GM23338 (cell line): Measurements from ENCODE around the gene GNB1. TPM values are rescaled to one million over a fixed set of nuclear protein-coding genes. Genes with fewer than 3 reads are reported as not detected.

ENCODE experiments used
- ATAC-seq: fragments of 200-7000 bp; cut with Tn5 transposase; 3 replicates; pipeline ENCODE4 v1.9.1; 2020
- DNase-seq: peaks from one replicate; pipeline ENCODE4 v3.0.0-alpha.2; 2015; ENCODE audit warnings: low spot score
- H2AFZ ChIP-seq: fragments of 200-600 bp; sonication (generic); 2 replicates; pipeline ENCODE4 v1.8.0; 2016; ENCODE audit warnings: antibody characterized with exemption, mild to moderate bottlenecking, moderate library complexity
- H3F3A ChIP-seq: fragments of 200-600 bp; sonication (generic); replicated peaks from 2 replicates; pipeline ENCODE4 v1.8.0; 2017; ENCODE audit warnings: antibody characterized with exemption, mixed run types, low read depth
- H3K27ac ChIP-seq: fragments of 200-600 bp; sonication (generic); 2 replicates; pipeline ENCODE4 v1.6.1; 2016; ENCODE audit warnings: low read depth
- H3K27me3 ChIP-seq: fragments of 200-600 bp; sonication (generic); 2 replicates; pipeline ENCODE4 v1.8.0; 2016; ENCODE audit warnings: mild to moderate bottlenecking, mixed run types, moderate library complexity; ENCODE audit not compliant: insufficient read depth
- H3K36me3 ChIP-seq: fragments of 200-600 bp; sonication (generic); 2 replicates; pipeline ENCODE4 v1.8.0; 2016; ENCODE audit warnings: mild to moderate bottlenecking; ENCODE audit not compliant: insufficient read depth
- H3K4me1 ChIP-seq: fragments of 200-600 bp; sonication (generic); 2 replicates; pipeline ENCODE4 v1.8.0; 2016; ENCODE audit warnings: mild to moderate bottlenecking, moderate library complexity; ENCODE audit not compliant: insufficient read depth
- H3K4me2 ChIP-seq: fragments of 200-600 bp; sonication (generic); 2 replicates; pipeline ENCODE4 v1.7.1; 2017; ENCODE audit warnings: mixed run types
- H3K4me3 ChIP-seq: fragments of 200-600 bp; sonication (generic); 2 replicates; pipeline ENCODE4 v1.6.1; 2016; ENCODE audit warnings: mixed run types
- H3K79me2 ChIP-seq: fragments of 200-600 bp; sonication (generic); replicated peaks from 2 replicates; pipeline ENCODE4 v1.8.0; 2017; ENCODE audit warnings: mild to moderate bottlenecking; ENCODE audit not compliant: insufficient read depth
- H3K9me2 ChIP-seq: fragments of 200-600 bp; sonication (generic); 2 replicates; pipeline ENCODE4 v1.8.0; 2017; ENCODE audit not compliant: insufficient read depth
- H4K20me1 ChIP-seq: fragments of 200-600 bp; sonication (generic); replicated peaks from 2 replicates; pipeline ENCODE4 v1.8.0; 2017; ENCODE audit warnings: mild to moderate bottlenecking; ENCODE audit not compliant: insufficient read depth
- H3K27ac Mint-ChIP-seq: 2 replicates; pipeline ENCODE4 v1.8.0; 2020; ENCODE audit warnings: inconsistent platforms, mild to moderate bottlenecking, moderate library complexity, mixed read lengths
- H3K27me3 Mint-ChIP-seq: 3 replicates; pipeline ENCODE4 v1.8.0; 2022; ENCODE audit warnings: low read depth, mild to moderate bottlenecking, moderate library complexity, mixed read lengths, inconsistent platforms; ENCODE audit not compliant: insufficient read depth, poor library complexity
- H3K36me3 Mint-ChIP-seq: 3 replicates; pipeline ENCODE4 v1.8.0; 2021; ENCODE audit warnings: low read depth, mild to moderate bottlenecking, inconsistent platforms, moderate library complexity, mixed read lengths
- H3K4me1 Mint-ChIP-seq: 3 replicates; pipeline ENCODE4 v1.8.0; 2020; ENCODE audit warnings: mild to moderate bottlenecking, inconsistent platforms, mixed read lengths
- H3K4me3 Mint-ChIP-seq: 3 replicates; pipeline ENCODE4 v1.8.0; 2021; ENCODE audit warnings: moderate library complexity, mild to moderate bottlenecking, inconsistent platforms, mixed read lengths
- H3K9me3 Mint-ChIP-seq: 3 replicates; pipeline ENCODE4 v1.8.0; 2020; ENCODE audit warnings: moderate library complexity, mild to moderate bottlenecking, inconsistent platforms, mixed read lengths
- EZH2 ChIP-seq: fragments of 200-600 bp; sonication (generic); IDR thresholded peaks from one replicate; pipeline ENCODE4 v1.8.0; 2017; ENCODE audit warnings: antibody characterized with exemption, mild to moderate bottlenecking, low read depth; ENCODE audit not compliant: unreplicated experiment
- JUNB ChIP-seq: IDR thresholded peaks from one replicate; pipeline ENCODE4 v1.6.1; 2016; ENCODE audit warnings: antibody characterized with exemption; ENCODE audit not compliant: unreplicated experiment
- NANOG ChIP-seq: IDR thresholded peaks from 2 replicates; pipeline ENCODE4 v1.6.1; 2016; ENCODE audit warnings: antibody characterized with exemption, borderline replicate concordance
- POLR2AphosphoS5 ChIP-seq: IDR thresholded peaks from 2 replicates; pipeline ENCODE4 v1.6.1; 2016; ENCODE audit warnings: antibody characterized with exemption, low read depth
- polyA plus RNA-seq: library from polyadenylated mRNA; unstranded; fragments of >200 nt; fragmentation: Nextera tagmentation; extraction: Ambion mirVana; gene quantifications from 2 replicates; pipeline ENCODE4 v1.2.1, GENCODE V29; 2016
- total RNA-seq: library from RNA; depleted of rRNA; stranded (reverse); fragments of >200 nt; shearing (Covaris generic); gene quantifications from 2 replicates; pipeline ENCODE4 v1.2.3, GENCODE V29; 2014
- TF ChIP-seq, protein P1 (sequence below): fragments of 250-450 bp; sonication (Bioruptor Pico); IDR thresholded peaks from 2 replicates; pipeline ENCODE4 v1.5.0; 2020; ENCODE audit warnings: mild to moderate bottlenecking, moderate library complexity
- TF ChIP-seq, protein P2 (sequence below), 2 experiments: fragments of 200-600 bp in 1 of 2; sonication (generic) in 1 of 2; conservative IDR thresholded peaks; 2 replicates each; pipeline versions ENCODE4 v1.5.1 to v1.6.1; 2016 to 2017; ENCODE audit warnings: antibody characterized with exemption in 2 of 2, low read depth in 2 of 2, mild to moderate bottlenecking in 2 of 2, moderate library complexity in 1 of 2

The GNB1 gene
- total and polyA plus RNA-seq, 2 experiments from 2014 or later: 65.4 to 138 TPM

DNA sequence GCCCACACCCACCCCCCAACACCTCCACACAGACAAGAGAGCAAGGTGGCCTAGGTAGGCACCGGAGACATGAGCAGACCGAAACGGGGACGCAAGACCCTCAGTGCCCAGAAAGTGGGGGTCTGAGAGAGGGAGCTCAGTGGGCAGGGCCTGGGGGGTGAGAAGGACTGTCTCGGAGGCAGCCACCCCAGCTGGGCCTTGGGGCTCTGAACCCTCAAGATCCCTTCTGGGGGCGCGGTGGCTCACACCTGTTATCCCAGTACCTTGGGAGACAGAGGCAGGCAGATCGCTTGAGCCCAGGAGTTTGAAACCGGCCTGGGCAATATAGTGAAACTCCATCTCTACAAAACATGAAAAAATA, 9.1 kb upstream of the GNB1 start (continued):
- TF ChIP-seq, protein P1, sequence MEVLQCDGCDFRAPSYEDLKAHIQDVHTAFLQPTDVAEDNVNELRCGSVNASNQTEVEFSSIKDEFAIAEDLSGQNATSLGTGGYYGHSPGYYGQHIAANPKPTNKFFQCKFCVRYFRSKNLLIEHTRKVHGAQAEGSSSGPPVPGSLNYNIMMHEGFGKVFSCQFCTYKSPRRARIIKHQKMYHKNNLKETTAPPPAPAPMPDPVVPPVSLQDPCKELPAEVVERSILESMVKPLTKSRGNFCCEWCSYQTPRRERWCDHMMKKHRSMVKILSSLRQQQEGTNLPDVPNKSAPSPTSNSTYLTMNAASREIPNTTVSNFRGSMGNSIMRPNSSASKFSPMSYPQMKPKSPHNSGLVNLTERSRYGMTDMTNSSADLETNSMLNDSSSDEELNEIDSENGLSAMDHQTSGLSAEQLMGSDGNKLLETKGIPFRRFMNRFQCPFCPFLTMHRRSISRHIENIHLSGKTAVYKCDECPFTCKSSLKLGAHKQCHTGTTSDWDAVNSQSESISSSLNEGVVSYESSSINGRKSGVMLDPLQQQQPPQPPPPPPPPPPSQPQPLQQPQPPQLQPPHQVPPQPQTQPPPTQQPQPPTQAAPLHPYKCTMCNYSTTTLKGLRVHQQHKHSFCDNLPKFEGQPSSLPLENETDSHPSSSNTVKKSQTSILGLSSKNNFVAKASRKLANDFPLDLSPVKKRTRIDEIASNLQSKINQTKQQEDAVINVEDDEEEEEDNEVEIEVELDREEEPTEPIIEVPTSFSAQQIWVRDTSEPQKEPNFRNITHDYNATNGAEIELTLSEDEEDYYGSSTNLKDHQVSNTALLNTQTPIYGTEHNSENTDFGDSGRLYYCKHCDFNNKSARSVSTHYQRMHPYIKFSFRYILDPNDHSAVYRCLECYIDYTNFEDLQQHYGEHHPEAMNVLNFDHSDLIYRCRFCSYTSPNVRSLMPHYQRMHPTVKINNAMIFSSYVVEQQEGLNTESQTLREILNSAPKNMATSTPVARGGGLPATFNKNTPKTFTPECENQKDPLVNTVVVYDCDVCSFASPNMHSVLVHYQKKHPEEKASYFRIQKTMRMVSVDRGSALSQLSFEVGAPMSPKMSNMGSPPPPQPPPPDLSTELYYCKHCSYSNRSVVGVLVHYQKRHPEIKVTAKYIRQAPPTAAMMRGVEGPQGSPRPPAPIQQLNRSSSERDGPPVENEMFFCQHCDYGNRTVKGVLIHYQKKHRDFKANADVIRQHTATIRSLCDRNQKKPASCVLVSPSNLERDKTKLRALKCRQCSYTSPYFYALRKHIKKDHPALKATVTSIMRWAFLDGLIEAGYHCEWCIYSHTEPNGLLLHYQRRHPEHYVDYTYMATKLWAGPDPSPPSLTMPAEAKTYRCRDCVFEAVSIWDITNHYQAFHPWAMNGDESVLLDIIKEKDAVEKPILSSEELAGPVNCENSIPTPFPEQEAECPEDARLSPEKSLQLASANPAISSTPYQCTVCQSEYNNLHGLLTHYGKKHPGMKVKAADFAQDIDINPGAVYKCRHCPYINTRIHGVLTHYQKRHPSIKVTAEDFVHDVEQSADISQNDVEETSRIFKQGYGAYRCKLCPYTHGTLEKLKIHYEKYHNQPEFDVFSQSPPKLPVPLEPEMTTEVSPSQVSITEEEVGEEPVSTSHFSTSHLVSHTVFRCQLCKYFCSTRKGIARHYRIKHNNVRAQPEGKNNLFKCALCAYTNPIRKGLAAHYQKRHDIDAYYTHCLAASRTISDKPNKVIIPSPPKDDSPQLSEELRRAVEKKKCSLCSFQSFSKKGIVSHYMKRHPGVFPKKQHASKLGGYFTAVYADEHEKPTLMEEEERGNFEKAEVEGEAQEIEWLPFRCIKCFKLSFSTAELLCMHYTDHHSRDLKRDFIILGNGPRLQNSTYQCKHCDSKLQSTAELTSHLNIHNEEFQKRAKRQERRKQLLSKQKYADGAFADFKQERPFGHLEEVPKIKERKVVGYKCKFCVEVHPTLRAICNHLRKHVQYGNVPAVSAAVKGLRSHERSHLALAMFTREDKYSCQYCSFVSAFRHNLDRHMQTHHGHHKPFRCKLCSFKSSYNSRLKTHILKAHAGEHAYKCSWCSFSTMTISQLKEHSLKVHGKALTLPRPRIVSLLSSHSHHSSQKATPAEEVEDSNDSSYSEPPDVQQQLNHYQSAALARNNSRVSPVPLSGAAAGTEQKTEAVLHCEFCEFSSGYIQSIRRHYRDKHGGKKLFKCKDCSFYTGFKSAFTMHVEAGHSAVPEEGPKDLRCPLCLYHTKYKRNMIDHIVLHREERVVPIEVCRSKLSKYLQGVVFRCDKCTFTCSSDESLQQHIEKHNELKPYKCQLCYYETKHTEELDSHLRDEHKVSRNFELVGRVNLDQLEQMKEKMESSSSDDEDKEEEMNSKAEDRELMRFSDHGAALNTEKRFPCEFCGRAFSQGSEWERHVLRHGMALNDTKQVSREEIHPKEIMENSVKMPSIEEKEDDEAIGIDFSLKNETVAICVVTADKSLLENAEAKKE (CRISPR knock-in tag): no peak
- TF ChIP-seq EZH2 (no peak), POLR2AphosphoS5 (no peak)

DNA sequence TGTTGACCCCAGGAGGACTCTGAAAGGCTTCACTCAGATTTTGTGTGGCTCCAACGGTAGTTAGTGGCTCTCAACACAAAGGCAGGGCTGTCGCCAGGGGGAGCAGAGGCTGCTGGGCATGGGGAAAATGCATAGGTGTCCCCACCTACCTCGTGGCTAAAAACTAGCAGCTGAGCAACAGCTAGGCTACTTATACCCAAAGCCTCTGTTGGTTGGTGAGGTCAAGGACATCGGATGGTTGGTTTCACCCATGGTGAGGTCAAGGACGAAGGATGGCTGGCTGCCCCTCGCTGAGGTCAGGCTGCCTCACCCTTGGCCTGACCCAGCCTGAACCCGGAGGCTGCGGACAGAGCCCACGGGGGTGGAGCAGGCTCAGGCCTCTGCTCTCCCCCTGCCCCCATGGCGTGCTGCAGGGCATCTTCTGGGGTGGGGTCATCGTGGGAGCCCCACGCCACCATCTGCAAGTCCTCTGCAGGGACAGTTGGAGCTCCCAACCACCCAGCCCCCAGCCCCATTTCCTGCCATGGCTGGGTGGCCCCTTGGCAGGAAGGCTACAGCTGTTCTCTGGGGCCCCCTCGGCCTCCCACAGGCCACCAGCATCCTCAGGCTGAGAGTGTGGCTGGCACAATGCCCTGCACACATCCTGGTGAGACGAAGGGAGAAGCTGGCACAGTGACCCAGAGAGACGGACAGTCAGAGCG, 8.5 kb upstream of the GNB1 start:
- H3K27ac Mint-ChIP-seq: no peak overlapping the region
- H3K4me3 Mint-ChIP-seq: no peak overlapping the region
- peaks cover 12% of the 10 kb centered on the region for H3K27me3 Mint-ChIP-seq
- Histone ChIP-seq H3K36me3 (no peaks in the 10 kb centered on the region), H3K4me2 (no peak overlapping the region), H4K20me1 (no peaks in the 10 kb centered on the region), H3K4me1 (peaks cover 9% of the 10 kb centered on the region), H3F3A (peaks cover 9% of the 10 kb centered on the region), H3K27ac (no peak overlapping the region), H3K79me2 (no peaks in the 10 kb centered on the region), H3K9me2 (no peaks in the 10 kb centered on the region), H2AFZ (no peak overlapping the region), H3K27me3 (no peaks in the 10 kb centered on the region), H3K4me3 (no peak overlapping the region)
- DNase-seq (no peak), ATAC-seq (peak; percentile 19)
- no peaks in the 10 kb centered on the region; the same call in 2 of the 3 replicates for H3K36me3 Mint-ChIP-seq
- H3K9me3 Mint-ChIP-seq: no peaks in the 10 kb centered on the region; the same call in 2 of the 3 replicates
- H3K4me1 Mint-ChIP-seq: peaks cover 25% of the 10 kb centered on the region
- TF ChIP-seq, protein P2, sequence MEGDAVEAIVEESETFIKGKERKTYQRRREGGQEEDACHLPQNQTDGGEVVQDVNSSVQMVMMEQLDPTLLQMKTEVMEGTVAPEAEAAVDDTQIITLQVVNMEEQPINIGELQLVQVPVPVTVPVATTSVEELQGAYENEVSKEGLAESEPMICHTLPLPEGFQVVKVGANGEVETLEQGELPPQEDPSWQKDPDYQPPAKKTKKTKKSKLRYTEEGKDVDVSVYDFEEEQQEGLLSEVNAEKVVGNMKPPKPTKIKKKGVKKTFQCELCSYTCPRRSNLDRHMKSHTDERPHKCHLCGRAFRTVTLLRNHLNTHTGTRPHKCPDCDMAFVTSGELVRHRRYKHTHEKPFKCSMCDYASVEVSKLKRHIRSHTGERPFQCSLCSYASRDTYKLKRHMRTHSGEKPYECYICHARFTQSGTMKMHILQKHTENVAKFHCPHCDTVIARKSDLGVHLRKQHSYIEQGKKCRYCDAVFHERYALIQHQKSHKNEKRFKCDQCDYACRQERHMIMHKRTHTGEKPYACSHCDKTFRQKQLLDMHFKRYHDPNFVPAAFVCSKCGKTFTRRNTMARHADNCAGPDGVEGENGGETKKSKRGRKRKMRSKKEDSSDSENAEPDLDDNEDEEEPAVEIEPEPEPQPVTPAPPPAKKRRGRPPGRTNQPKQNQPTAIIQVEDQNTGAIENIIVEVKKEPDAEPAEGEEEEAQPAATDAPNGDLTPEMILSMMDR (conservative IDR thresholded peaks at IDR 0.05; ENCODE audit: low read depth in 2 of 2): peak in 1 of 2 experiments; percentile 52; a peak in 2 of 4 replicates
- TF ChIP-seq JUNB (no peak), NANOG (no peak)
